Lung (tissue), 12 donors: ENCODE results near the gene THAP8. TPM values are rescaled to one million over a fixed set of nuclear protein-coding genes. Genes with fewer than 3 reads are reported as not detected.

Source experiments
- ATAC-seq: fragments of 200-7000 bp; cut with Tn5 transposase; one replicate; pipeline ENCODE4 v1.9.1; 2020; ENCODE audit warnings: moderate number of reproducible peaks; ENCODE audit not compliant: insufficient read depth, low FRiP score
- DNase-seq, 3 donors: peaks; one replicate each; pipeline ENCODE4 v3.0.0-alpha.2; 2013 to 2017
- H3K27ac ChIP-seq, 2 donors: one replicate each; pipeline ENCODE4 v1.5.1; 2013; ENCODE audit warnings: mild to moderate bottlenecking in 2 of 2, moderate library complexity in 2 of 2, control low read depth in 1 of 2, inconsistent platforms in 1 of 2, low read depth in 1 of 2, low read length in 1 of 2
- H3K27me3 ChIP-seq, 3 donors: one replicate each; pipeline ENCODE4 v1.5.1; 2013; ENCODE audit warnings: low read length in 2 of 3; ENCODE audit not compliant: control insufficient read depth in 3 of 3, insufficient read depth in 3 of 3
- H3K36me3 ChIP-seq, 4 donors: one replicate each; pipeline ENCODE4 v1.5.1; 2013; ENCODE audit warnings: low read length in 4 of 4, mild to moderate bottlenecking in 1 of 4, moderate library complexity in 1 of 4; ENCODE audit not compliant: control insufficient read depth in 4 of 4, insufficient read depth in 4 of 4
- H3K4me1 ChIP-seq, 5 donors: one replicate each; pipeline ENCODE4 v1.5.1; 2013; ENCODE audit warnings: low read length in 5 of 5, mild to moderate bottlenecking in 2 of 5, moderate library complexity in 1 of 5; ENCODE audit not compliant: control insufficient read depth in 5 of 5, insufficient read depth in 5 of 5
- H3K4me3 ChIP-seq: one replicate; pipeline ENCODE4 v1.5.1; 2013; ENCODE audit warnings: mild to moderate bottlenecking, control low read depth, moderate library complexity
- H3K9ac ChIP-seq, 2 donors: one replicate each; pipeline ENCODE4 v1.5.1; 2013; ENCODE audit warnings: low read length in 2 of 2, control low read depth in 1 of 2; ENCODE audit not compliant: insufficient read depth in 1 of 2
- H3K9me3 ChIP-seq, 4 donors: one replicate each; pipeline ENCODE4 v1.5.1; 2013; ENCODE audit warnings: low read length in 3 of 4, mild to moderate bottlenecking in 1 of 4, moderate library complexity in 1 of 4; ENCODE audit not compliant: control insufficient read depth in 4 of 4, insufficient read depth in 3 of 4
- WGBS, 2 donors: extraction: QIAGEN DNeasy Blood & Tissue Kit; methylation state at CpG; one replicate each; pipeline ENCODE4 v1.1.7; 2013; 5-methylcytosine and 5-hydroxymethylcytosine counted together
- polyA plus RNA-seq, 2 donors: library from polyadenylated mRNA; stranded (reverse); fragments of 200-250 nt; gene quantifications; one replicate each; pipeline ENCODE4 v1.2.1, GENCODE V29; 2013
- total RNA-seq, 2 donors: library from RNA; depleted of rRNA in 1 of 2; stranded (reverse); fragments of >200 nt in 1 of 2; gene quantifications; one replicate each; pipeline ENCODE4 v1.2.1, GENCODE V29; 2014 to 2021
- TF ChIP-seq, protein P1 (sequence below): IDR thresholded peaks from 2 replicates; pipeline ENCODE4 v1.5.1; 2012; ENCODE audit warnings: mild to moderate bottlenecking; ENCODE audit errors: control extremely low read depth, extremely low read depth
- donor health status: control.
- donor health status: control.
- donor health status: Bipolar disorder and iron deficiency.
- donor health status: healthy.
- donor health status: DM: yes; HTN: yes; CAD: no.

THAP8 gene
- total and polyA plus RNA-seq, 4 donors = 4.1 to 6.4 (median 5.5) TPM

DNA sequence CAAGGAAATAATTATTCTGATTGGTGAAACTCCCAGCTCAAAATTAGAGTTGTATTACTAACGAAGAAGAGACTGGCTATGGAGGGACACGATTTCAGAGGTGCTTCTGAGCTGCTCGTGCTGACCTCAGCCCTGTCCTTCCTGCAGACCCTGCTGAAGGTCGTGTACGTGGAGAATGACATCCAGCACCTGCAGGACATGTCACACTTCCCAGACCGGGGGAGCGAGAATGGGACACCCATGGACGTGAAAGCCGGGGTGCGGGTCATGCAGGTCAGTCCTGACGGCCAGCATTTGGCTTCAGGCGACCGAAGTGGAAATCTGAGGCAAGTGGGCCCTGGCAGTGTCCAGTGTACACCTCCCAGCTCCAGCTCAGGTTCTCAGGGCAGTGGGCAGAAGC is 28.8 kb upstream of the THAP8 start:
- H3K27me3 ChIP-seq = no peaks in the 10 kb centered on the region
- no peak overlapping the region for H3K9ac ChIP-seq
- WGBS, 2 donors = 91 to 95% methylated on average over 13 of the region's 13 CpGs
- H3K9me3 ChIP-seq = peaks cover 0 to 2% (median 0%) of the 10 kb centered on the region in 4 donors
- no peak overlapping the region for H3K27ac ChIP-seq
- H3K4me1 ChIP-seq = no peaks in the 10 kb centered on the region
- TF ChIP-seq, protein P1, sequence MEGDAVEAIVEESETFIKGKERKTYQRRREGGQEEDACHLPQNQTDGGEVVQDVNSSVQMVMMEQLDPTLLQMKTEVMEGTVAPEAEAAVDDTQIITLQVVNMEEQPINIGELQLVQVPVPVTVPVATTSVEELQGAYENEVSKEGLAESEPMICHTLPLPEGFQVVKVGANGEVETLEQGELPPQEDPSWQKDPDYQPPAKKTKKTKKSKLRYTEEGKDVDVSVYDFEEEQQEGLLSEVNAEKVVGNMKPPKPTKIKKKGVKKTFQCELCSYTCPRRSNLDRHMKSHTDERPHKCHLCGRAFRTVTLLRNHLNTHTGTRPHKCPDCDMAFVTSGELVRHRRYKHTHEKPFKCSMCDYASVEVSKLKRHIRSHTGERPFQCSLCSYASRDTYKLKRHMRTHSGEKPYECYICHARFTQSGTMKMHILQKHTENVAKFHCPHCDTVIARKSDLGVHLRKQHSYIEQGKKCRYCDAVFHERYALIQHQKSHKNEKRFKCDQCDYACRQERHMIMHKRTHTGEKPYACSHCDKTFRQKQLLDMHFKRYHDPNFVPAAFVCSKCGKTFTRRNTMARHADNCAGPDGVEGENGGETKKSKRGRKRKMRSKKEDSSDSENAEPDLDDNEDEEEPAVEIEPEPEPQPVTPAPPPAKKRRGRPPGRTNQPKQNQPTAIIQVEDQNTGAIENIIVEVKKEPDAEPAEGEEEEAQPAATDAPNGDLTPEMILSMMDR = no peak
- ATAC-seq (no peak), DNase-seq (no peak)
- no peak overlapping the region for H3K4me3 ChIP-seq
- peaks cover 0 to 6% (median 4%) of the 10 kb centered on the region in 4 donors for H3K36me3 ChIP-seq

DNA sequence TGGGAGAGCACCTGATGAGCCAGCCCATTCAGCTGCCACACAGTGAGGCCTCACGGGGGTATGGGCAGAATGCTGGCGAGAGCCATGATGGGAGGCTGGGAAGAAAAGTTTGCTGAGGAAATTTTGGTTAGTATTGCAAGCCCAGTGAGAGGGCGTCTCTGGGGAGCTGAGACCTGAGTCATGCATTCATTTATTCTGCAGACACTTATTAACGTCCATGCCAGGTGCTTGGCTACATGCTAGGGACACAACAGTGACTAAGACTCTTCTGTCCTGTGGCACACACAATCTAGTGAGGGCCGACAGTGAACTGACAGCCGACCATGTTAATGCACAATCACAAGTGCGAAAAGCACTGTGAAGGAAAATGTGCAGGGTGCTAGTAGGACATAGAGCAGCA is 27.8 kb upstream of the THAP8 start:
- no peak for DNase-seq
- no peak for ATAC-seq
- Histone ChIP-seq H3K9me3 (peaks cover 0 to 2% (median 0%) of the 10 kb centered on the region in 4 donors), H3K4me1 (no peaks in the 10 kb centered on the region), H3K27ac (no peak overlapping the region), H3K27me3 (no peaks in the 10 kb centered on the region), H3K9ac (no peak overlapping the region), H3K4me3 (no peak overlapping the region), H3K36me3 (peaks cover 0 to 6% (median 4%) of the 10 kb centered on the region in 4 donors)
- WGBS, 2 donors = 95 to 96% methylated on average over 7 of the region's 7 CpGs
- TF ChIP-seq, protein P1 = no peak

DNA sequence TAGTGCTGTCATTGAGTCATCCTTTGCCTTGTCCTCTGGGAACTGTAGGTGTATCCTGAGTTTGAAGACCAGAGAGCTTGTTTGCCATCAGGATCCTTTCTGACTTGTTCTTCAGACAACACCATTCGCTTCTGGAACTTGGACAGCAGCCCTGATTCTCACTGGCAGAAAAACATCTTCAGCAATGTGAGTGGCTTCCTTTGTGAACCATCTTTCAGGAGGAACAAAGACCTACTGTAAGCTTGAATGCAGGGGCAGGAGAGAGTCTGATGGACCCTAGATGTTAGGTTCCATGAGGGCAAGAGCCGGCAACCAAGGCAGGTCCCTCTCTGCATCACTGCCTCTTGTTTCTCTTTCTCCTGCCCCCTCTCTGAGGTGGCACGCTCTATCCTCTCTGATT is 27.3 kb upstream of the THAP8 start:
- ATAC-seq (no peak), DNase-seq (no peak)
- Histone ChIP-seq H3K27ac (no peak overlapping the region), H3K4me1 (no peaks in the 10 kb centered on the region), H3K36me3 (peaks cover 0 to 6% (median 4%) of the 10 kb centered on the region in 4 donors), H3K9ac (no peak overlapping the region), H3K9me3 (peaks cover 0 to 2% (median 0%) of the 10 kb centered on the region in 4 donors), H3K4me3 (no peak overlapping the region), H3K27me3 (no peaks in the 10 kb centered on the region)
- 96 to 97% methylated on average over 3 of the region's 3 CpGs for WGBS, 2 donors
- TF ChIP-seq, protein P1 = no peak

DNA sequence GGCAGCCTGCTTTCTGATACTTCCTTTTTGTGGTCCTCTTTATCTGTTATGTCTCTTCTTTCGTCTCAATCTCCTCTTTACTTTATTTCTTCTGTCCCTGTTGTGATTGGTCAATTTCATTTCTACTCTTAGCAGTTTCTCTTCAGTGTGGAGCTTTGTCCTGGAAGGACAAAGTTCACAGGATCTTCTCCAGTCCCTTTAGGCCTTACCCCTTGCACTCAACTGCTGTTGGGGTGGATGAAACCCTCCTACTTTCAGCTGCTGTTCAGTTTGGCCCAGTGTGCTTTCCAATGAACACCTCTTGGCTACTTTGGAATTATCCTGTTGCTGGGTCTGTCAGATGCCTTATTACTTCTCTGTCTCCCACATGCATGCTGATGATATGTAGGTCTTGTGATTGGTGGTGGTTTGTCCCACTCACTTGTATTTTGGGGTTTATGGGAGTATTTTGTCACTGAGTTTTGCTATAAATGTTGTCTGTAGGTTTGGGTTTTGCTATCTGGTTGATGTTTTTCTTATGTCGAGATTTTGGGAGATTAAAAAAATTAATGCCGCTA is 25.4 kb upstream of the THAP8 start:
- Histone ChIP-seq H3K36me3 (peaks cover 0 to 6% (median 3%) of the 10 kb centered on the region in 4 donors), H3K4me1 (no peaks in the 10 kb centered on the region), H3K9me3 (peaks cover 0 to 2% (median 0%) of the 10 kb centered on the region in 4 donors), H3K4me3 (no peak overlapping the region), H3K9ac (no peak overlapping the region), H3K27me3 (no peaks in the 10 kb centered on the region), H3K27ac (no peak overlapping the region)
- DNase-seq (no peak), ATAC-seq (no peak)
- TF ChIP-seq, protein P1 = no peak
- 93 to 99% methylated on average over 3 of the region's 3 CpGs for WGBS, 2 donors
